Hematopoietic multipotent progenitor cell (in vitro differentiated cells): ENCODE data around the gene CNTLN. TPM values are rescaled to one million over a fixed set of nuclear protein-coding genes. Genes with fewer than 3 reads are reported as not detected.
A peak's percentile ranks its signal among the peaks of the same experiment; 100 is the strongest.
"Not testable (repeated sequence)": the region's sequence is repeated elsewhere in the genome, so short reads cannot be mapped to it uniquely, and the experiment has no call there.

Experiments used
- DNase-seq, 3 donors: peaks; one replicate each; pipeline ENCODE4 v3.0.0-alpha.2; 2011 to 2015; ENCODE audit warnings: low read depth in 2 of 3, low spot score in 2 of 3
- total RNA-seq: library from RNA; depleted of rRNA; stranded (reverse); fragments of >200 nt; gene quantifications from one replicate; pipeline ENCODE4 v1.2.3, GENCODE V29; 2012

The CNTLN gene
- total RNA-seq, 1 donor, result 8.3 TPM

- DNase-seq, result no peak
Observed at GRCh38 chr9:17486396-17486795, 351.6 kb downstream of the CNTLN start.

- no peak for DNase-seq
Observed at GRCh38 chr9:17487467-17487866, 352.6 kb downstream of the CNTLN start.

- no peak for DNase-seq
Observed at GRCh38 chr9:17488662-17489061, 353.8 kb downstream of the CNTLN start.

DNA sequence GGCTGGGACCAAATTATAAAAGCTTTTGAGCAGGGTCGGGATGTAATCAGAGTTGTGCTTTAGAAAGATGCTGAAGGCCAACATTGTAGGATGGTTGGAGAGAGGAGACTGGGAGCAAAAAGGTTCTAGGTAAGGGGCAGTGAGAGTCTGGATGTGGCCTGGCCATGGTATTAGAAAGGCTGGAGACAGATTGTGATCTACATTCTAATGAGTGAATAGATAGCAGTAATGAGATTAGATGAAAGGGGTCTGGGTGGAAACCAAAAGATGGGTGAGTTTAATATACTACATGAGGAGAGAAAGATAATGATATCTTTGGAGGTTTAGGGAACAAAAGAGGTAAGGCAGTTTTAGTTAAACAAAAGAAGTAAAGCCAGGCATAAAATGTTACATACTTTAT, 355.3 kb downstream of the CNTLN start:
- DNase-seq, result no peak

- no peak for DNase-seq
Observed at GRCh38 chr9:17491780-17492179, 356.9 kb downstream of the CNTLN start.

DNA sequence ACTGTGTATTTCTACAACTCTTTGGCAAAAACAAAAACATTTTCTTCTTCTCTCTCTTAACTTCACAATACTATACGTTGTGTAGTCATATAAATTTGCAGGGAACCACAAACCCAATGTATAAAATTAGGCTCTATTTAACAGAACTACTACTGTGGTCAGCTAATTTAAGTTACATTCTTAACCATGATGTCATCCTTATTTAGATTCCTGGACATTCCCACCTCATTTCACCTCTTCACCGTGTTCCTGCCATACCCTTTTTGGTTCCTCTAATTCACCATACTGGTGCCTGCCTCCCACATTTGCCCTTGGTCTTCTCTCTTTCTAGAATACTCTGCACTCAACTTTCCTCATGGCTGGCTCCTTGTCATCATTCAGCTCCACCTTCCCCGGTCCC, 368.4 kb downstream of the CNTLN start:
- no peak for DNase-seq

GRCh38 chr9:17509151-17509550, 374.3 kb downstream of the CNTLN start:
- DNase-seq, result no peak

DNA sequence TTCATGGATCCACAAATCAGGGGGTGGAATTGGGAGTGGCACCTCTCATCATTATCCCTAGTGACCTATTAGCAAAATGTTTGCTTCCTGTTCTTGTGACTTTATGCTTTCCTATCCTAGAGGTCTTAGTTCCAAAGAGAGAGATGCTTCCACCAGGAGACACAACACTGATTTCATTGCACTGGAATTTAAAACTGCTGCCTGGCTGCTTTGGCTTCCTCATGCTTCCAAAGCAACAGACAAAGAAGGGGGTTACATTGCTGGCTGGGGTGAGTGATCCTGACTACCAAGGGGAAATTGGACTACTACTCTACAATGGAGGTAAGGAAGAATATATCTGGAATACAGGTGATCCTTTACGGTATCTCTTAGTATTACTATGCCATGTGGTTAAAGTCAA, 374.9 kb downstream of the CNTLN start:
- no peak for DNase-seq

- DNase-seq, result no peak
Observed at GRCh38 chr9:17519761-17520160, 384.9 kb downstream of the CNTLN start.

GRCh38 chr9:17520268-17521064, 385.6 kb downstream of the CNTLN start:
- DNase-seq, result no peak

GRCh38 chr9:17521100-17521855, 386.4 kb downstream of the CNTLN start:
- DNase-seq, result no peak

DNA sequence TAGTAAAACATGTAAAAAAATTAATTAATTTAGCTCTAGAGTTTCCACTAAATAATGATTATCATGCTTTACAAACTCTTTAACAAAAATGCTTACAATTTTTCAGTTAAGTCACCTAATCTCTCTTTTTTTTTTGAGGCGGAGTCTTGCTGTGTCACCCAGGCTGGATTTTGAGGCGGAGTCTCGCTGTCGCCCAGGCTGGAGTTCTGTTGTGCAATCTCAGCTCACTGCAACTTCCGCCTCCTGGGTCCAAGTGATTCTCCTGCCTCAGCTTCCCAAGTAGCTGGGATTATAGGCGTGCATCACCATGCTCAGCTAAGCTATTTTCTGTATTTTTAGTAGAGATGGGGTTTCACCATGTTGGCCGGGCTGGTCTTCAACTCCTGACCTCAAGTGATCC, 391.9 kb downstream of the CNTLN start:
- DNase-seq, result not testable (repeated sequence)

DNA sequence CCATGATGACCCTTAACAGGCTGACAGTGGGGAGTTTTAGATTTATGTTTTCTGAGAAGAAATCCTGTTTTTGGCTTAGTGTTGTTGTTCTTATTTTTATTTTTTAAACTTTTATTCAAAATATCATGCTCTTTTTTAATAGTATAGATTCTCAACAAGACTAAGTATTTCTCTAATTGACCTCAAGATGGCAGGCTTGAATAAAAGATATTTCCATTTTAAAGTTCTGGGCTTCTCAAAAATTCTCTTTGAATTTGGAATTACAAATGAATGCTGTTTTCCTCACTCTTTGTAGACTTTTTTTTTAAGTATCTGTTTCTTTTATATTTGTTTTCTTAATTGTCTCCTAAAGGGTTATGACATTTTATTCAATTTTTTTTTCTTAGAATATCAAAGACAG, 394.0 kb downstream of the CNTLN start:
- peak in 2 of 3 donors; percentile 4 to 41 for DNase-seq

DNA sequence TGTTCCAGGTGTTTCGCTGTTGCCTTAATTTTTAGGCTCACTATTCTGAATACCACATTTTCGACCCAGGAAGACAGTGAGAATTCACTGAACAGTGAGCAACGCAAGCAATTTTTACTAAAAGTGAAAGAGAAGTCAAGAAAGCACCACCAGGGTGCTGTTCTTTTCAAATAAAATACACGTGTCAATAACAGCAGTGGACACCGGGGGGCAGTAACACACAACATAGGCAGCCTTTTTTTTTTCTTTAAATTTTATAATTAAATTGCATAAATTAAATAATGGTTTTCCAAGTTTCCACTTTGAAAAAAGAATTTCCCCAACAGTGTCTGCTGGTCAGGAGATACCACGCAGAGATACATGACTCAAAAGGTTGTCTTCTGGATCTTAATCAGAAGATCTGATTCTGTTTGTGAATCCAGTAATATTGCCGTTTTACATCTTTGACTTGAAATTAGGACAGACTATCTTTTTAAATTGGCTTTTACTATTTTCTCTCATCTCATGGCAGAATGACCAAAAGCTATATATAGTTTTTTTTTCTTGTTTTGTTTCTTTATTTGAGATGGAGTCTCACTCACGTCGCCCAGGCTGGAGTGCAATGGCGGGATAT, 396.9 kb downstream of the CNTLN start:
- DNase-seq, result peak in 2 of 3 donors; percentile 42 to 74

DNA sequence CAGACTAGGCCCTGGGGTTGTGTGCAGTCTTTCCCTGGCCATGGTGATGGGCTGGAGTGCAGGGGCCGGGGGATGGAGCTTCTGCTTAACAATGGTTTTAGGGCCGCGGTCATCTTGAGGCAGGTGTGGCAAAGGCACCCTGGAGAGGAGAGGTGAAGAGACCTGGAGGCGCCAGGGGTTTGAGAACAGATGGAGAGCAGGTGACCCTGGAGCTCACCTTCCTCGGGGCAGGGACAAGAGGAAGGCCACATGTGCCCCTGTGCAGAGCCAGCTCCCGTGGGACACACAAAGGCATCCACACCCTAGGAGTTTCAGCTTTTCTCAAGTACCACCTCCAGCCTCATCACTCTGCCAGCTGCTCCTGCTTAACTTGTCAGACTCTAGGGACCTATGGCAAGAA, 397.6 kb downstream of the CNTLN start:
- DNase-seq, result no peak

DNA sequence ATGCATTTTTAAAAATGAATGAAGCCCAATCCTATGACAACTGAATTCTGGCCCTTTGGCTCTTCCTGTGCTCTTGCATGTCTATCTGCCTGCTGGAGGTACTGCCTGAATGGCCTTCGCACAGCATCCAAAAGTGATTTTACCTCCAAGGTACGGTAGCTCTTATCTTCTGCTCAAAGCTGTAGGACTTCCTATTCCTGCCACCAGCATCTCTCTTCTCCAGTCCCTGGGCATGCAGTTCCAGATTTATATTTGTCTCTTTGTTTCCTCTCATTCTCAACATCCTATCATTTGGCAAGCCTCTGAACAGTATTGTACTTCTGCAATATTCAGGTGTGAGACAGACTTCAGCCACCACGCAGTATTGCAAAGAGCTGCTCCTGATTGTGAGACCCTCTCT, 400.3 kb downstream of the CNTLN start:
- no peak for DNase-seq

DNA sequence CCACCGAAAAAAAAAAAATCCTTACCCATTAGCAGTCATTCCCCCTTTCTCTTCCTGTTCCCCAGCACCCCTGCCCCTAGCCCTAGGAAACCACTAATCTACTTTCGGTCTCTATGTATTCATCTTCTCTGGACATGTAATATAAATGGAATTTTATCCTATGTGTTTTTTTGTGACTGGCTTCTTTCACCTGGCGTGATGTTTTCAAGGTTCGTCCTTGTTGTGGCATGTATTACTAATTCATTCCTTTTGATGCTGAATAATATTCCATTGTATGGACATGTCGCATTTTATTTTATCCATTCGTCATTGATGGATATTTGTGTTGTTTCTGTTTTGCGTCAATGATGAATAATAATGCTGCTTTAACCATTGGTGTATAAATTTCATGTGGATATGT, 401.2 kb downstream of the CNTLN start:
- DNase-seq, result no peak

DNA sequence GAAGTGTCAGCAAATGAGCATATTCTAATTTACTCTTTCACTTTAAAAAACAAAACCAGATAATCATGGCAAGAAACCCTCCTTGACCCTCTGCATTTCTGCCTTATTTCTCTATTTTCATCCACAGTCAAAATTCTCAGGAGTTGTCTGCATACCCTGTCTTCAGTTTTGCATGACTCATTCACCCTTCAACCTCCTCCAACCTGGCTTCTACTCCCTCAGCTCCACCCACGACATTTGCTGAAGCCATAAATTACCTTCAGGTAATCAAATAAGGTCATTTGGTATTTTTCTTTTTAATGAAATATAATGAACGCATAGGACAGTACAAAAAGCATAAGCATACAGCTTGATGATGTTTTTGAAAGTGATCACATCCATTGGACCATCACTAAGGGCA, 416.2 kb downstream of the CNTLN start:
- no peak for DNase-seq
